ENCODE data around the gene ZNF282.

ZNF282 gene

DNA sequence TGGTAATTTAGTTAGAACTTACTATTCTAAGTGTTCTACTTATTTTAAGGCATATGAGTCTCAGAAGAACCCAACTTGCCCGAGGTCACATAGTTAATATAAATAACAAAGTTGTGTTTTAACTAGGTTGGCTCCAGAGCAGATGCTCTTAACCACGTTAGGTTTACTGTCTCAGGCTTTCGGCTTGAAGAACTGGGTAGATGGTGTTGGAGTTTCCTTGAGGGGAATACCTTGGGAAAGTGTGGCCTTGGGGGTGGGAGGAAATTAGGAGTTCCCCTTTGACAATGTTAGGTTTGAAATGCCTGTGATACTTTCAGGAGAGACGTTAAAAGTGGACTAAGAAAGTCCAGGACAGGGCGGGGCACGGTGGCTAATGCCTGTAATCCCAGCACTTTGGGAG, 38.4 kb upstream of the ZNF282 start:
- TF ChIP-seq, protein P1, sequence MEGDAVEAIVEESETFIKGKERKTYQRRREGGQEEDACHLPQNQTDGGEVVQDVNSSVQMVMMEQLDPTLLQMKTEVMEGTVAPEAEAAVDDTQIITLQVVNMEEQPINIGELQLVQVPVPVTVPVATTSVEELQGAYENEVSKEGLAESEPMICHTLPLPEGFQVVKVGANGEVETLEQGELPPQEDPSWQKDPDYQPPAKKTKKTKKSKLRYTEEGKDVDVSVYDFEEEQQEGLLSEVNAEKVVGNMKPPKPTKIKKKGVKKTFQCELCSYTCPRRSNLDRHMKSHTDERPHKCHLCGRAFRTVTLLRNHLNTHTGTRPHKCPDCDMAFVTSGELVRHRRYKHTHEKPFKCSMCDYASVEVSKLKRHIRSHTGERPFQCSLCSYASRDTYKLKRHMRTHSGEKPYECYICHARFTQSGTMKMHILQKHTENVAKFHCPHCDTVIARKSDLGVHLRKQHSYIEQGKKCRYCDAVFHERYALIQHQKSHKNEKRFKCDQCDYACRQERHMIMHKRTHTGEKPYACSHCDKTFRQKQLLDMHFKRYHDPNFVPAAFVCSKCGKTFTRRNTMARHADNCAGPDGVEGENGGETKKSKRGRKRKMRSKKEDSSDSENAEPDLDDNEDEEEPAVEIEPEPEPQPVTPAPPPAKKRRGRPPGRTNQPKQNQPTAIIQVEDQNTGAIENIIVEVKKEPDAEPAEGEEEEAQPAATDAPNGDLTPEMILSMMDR (IDR thresholded peaks at IDR 0.05; ENCODE audit: low read depth, low read length), result no peak
- no peak overlapping the region for H3K4me3 ChIP-seq (ENCODE audit: low read depth, low read length)
- in situ Hi-C loops (cut with HindIII; ENCODE audit: low sequenced_read_pairs), result no loop called here
- DNase-seq (ENCODE audit: low read depth, low spot score), result no peak

DNA sequence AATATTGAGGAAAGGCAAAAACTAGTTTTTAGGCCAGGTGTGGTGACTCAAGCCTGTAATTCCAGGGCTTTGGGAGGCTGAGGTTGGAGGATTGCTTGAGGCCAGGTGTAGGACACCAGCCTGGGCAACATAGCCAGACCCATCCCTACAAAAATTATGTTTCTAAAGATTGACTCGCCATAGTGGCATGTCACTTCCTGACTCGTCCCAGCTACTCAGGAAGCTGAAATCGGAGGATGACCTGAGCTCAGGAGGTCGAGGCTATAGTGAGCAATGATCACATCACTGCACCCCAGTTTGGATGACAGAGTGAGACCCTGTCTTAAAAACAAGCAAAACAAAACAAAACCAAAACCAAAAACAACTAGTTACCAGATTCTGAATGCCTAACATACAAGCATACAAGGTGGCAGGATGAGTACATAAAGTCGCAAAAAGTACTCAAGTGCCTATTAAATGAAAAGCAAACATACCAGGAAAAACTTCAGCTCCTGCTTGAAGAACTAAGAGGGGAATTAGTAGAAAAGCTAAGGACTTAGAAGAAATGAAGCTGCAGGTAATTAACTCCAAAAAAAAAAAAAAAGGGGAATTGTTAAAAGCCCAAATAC, 34.0 kb upstream of the ZNF282 start:
- in situ Hi-C loops (cut with HindIII; ENCODE audit: low sequenced_read_pairs), result no loop called here
- no peak for DNase-seq (ENCODE audit: low read depth, low spot score)
- no peak overlapping the region for H3K4me3 ChIP-seq (ENCODE audit: low read depth, low read length)
- TF ChIP-seq, protein P1 (IDR thresholded peaks at IDR 0.05; ENCODE audit: low read depth, low read length), result no peak

DNA sequence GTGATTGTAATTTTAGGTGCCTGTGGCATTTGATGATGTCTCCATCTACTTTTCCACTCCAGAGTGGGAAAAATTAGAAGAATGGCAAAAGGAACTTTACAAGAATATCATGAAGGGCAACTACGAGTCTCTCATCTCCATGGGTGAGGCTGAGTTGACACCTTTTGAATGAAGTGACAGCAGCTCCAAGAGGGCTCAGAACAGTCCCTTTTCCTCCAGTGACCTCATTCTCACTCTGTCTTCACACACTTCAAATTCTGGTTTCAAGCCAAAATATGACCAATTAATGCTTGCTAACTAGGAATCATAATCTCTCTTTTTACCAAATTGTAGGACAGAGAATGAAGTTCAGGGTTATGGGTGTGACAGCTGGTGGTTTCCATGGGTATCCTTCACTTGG, 29.2 kb upstream of the ZNF282 start:
- in situ Hi-C loops (cut with HindIII; ENCODE audit: low sequenced_read_pairs), result no loop called here
- TF ChIP-seq, protein P1 (IDR thresholded peaks at IDR 0.05; ENCODE audit: low read depth, low read length), result no peak
- no peak overlapping the region for H3K4me3 ChIP-seq (ENCODE audit: low read depth, low read length)
- DNase-seq (ENCODE audit: low read depth, low spot score), result no peak

DNA sequence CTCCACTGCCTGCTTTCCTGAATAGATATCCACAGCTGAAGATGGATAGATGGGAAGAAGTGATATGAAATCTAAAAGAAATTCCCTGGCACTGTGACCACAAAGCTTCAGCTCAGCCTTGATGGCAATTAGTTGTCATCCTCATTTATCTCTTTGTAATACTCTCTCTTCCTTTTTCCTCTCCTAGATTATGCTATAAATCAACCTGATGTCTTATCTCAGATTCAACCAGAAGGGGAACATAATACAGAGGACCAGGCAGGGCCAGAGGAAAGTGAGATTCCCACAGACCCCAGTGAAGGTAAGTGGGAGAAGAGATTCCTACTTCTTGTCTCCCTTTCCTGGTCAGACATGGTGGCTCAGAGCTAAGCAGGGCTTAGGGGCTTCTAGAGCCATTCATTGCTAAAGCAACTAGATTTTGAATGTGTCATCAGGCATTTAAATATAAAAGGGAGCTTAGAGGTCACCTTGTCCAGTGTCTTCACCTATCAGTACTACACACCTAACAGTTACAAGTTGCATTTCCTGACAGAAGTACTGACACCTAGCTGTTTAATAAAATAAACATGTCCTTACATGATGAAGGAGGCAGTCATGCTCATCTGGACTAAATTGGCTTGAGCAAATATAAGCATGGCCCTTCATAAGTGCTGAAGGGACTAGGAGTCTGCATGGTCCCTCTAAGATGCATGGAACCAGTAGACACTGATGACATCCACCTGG, 28.6 kb upstream of the ZNF282 start:
- in situ Hi-C loops (cut with HindIII; ENCODE audit: low sequenced_read_pairs), result no loop called here

DNA sequence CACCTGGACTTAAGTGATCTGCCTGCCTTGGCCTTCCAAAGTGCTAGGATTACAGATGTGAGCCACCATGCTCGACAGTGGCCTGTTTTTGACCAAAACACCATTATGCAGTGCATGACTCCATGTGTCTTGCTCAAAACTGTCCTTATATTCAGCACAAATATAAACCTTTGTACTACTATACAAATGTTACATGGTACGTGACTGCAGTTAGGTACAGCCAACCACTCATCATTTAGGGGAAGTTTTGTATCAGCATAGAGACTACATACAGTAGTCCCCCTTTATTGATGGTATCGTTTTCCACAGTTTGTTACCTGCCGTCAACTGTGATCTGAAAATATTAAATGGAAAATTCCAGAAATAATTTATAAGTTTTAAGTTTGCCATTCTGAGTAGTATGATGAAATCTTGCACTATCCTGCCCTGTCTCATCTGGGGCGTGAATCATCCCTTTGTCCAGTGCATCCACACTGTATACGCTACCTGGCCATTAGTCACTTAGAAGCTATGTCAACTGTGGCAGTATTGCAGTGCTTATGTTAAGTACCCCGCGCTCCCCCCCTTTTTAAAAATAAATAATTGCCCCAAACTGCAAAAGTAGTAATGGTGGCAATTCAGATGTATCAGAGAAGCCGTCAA, 23.3 kb upstream of the ZNF282 start:
- no peak for DNase-seq (ENCODE audit: low read depth, low spot score)
- H3K4me3 ChIP-seq (ENCODE audit: low read depth, low read length), result no peak overlapping the region
- in situ Hi-C loops (cut with HindIII; ENCODE audit: low sequenced_read_pairs), result no loop called here
- TF ChIP-seq, protein P1 (IDR thresholded peaks at IDR 0.05; ENCODE audit: low read depth, low read length), result no peak

More for the DNA sequence above, 28.6 kb upstream of the ZNF282 start:
- DNase-seq (ENCODE audit: low read depth, low spot score), result no peak
- no peak overlapping the region for H3K4me3 ChIP-seq (ENCODE audit: low read depth, low read length)
- TF ChIP-seq, protein P1 (IDR thresholded peaks at IDR 0.05; ENCODE audit: low read depth, low read length), result no peak

DNA sequence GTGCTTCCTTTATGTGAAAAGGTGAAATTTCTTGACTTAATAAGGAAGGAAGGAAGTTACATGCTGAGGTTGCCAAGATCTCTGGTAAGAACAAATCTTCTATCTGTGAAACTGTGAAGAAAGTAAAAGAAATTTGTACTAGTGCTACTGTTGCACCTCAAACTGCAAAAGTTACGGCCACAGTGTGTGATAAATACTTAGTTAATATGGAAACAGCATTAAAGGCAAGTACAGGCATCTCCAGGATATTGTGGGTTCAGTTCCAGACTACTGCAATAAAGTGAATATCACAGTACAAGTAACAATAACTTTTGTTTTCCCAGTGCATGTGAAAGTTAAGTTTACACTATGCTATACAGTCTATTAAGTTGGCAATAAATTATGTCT, 22.8 kb upstream of the ZNF282 start:
- no peak for DNase-seq (ENCODE audit: low read depth, low spot score)
- no peak overlapping the region for H3K4me3 ChIP-seq (ENCODE audit: low read depth, low read length)
- in situ Hi-C loops (cut with HindIII; ENCODE audit: low sequenced_read_pairs), result no loop called here
- TF ChIP-seq, protein P1 (IDR thresholded peaks at IDR 0.05; ENCODE audit: low read depth, low read length), result no peak
